PC-9 (cell line): ENCODE measurements around the gene PCDHA4.

Source experiments
- CTCF ChIP-seq: fragments of 200-600 bp; sonication (generic); conservative IDR thresholded peaks from 2 replicates; pipeline ENCODE4 v1.6.1; 2017; ENCODE audit warnings: mixed run types, antibody characterized with exemption, mild to moderate bottlenecking, moderate library complexity
- EZH2 ChIP-seq: fragments of 200-600 bp; sonication (generic); IDR thresholded peaks from 2 replicates; pipeline ENCODE4 v1.8.0; 2017; ENCODE audit warnings: antibody characterized with exemption, low read depth

GRCh38 chr5:140835622-140836510 is 29.0 kb downstream of the PCDHA4 start:
- TF ChIP-seq CTCF: no peak
- TF ChIP-seq EZH2: no peak
